HUES64 (cell line): ENCODE results near the gene ARHGAP22.

Experiments used
- H3K27ac ChIP-seq: 2 replicates; pipeline ENCODE4 v1.7.0; 2013; ENCODE audit warnings: low read depth, low read length, inconsistent platforms
- H3K27me3 ChIP-seq: 2 replicates; pipeline ENCODE4 v1.6.1; 2013; ENCODE audit warnings: mild to moderate bottlenecking, low read length; ENCODE audit not compliant: insufficient read depth
- H3K36me3 ChIP-seq: 2 replicates; pipeline ENCODE4 v1.6.1; 2013; ENCODE audit warnings: mild to moderate bottlenecking, low read length; ENCODE audit not compliant: insufficient read depth
- H3K4me1 ChIP-seq: 2 replicates; pipeline ENCODE4 v1.6.1; 2013; ENCODE audit warnings: mild to moderate bottlenecking, low read length, moderate library complexity; ENCODE audit not compliant: insufficient read depth
- H3K4me3 ChIP-seq: 2 replicates; pipeline ENCODE4 v1.5.1; 2013; ENCODE audit warnings: mild to moderate bottlenecking, low read length, moderate library complexity
- H3K9ac ChIP-seq: 2 replicates; pipeline ENCODE4 v1.6.1; 2013; ENCODE audit warnings: mild to moderate bottlenecking, low read depth, low read length
- H3K9me3 ChIP-seq: 2 replicates; pipeline ENCODE4 v1.6.1; 2013; ENCODE audit warnings: low read depth, low read length; ENCODE audit not compliant: insufficient read depth
- WGBS: fragments of 150-250, 120-280 bp; methylation state at CpG from one replicate; pipeline ENCODE4 v1.1.7; 2013; ENCODE audit warnings: missing lambda C conversion rate; 5-methylcytosine and 5-hydroxymethylcytosine counted together

ARHGAP22 gene

DNA sequence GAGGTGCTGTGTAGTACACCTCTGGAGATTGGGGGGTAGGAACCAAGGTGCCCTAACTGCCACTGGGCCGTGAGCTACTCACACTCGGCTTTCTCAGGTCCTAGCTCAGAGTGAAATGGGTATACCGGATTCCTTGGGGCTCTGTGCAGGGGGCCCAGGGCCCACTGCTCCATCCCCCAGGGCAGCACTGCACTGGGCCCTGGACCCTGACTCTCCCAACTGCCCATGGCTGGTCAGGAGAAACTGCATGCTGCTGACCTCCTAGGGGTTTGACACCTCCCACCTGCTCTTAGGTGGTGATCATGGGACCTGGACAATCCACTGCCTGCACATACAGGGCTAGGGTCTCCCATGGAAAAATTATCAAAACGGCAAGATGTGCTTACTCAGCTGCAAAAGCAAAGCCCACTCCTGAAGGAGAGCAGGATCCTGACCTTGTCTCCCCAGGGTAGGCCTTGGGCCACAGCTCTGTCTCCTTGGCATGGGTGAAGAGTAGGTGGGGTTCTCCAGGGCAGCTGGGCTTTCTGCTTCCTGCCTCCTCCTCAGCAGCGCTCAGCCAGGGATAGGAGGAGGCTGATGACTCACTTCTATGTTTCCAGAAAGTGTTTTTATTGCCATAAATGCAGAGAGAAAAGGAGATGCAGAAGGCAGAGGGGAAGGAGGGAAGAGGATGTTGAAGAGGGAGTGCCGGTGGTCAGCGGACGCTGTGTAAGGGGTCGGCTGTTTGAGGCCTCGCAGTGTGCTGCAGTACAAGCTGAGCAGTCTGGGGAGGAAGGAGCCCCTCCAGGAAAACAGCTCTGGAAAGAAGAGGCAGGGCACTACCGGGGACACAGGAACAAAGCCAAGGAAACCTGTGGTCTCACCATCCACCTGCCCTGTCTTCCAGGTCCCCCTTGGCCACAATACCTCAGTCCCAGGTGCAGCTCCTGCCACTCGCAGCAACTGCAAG is 107.8 kb downstream of the ARHGAP22 start:
- no peaks in the 10 kb centered on the region for H3K36me3 ChIP-seq
- H3K4me3 ChIP-seq, result no peak overlapping the region
- no peak overlapping the region for H3K9ac ChIP-seq
- no peak overlapping the region for H3K27ac ChIP-seq
- WGBS, result 89% methylated on average over 12 of the region's 12 CpGs
- H3K4me1 ChIP-seq, result peaks cover 4% of the 10 kb centered on the region; the same call in 1 of the 2 replicates
- no peaks in the 10 kb centered on the region for H3K9me3 ChIP-seq
- no peaks in the 10 kb centered on the region for H3K27me3 ChIP-seq

DNA sequence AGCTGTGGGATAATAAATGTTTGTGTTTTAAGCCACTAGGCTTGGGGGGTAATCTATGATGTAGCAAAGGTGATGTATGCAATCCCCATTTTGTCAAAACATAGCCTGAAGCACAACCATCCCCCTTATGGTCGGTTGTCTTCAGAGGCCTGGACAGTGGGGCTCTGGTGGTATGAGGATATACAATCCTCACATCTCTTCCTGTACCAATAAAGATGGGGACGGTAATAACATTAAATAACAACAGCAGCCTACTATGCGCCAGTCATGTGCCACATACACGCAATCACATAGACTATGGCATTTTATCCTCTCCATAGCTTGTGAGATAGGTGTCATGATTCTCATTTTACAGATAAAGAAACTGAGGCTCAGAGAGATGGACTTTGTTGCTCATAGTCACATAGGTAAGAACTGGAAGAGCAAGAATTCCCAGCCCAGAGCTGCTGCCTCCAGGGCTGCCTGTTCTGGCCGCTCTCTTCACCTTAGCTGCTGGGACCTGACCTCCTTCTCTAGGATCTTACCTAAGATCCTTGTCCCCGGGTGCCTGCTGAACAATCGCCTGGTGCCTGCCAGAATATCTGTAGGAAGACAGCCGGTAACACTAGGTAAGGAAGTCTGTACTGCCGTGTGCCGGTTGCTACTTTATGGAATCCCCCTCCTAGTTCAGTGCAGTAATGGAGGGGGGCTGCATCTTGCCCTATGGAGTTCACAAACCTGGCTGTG is 108.6 kb downstream of the ARHGAP22 start:
- Histone ChIP-seq H3K27ac (no peak overlapping the region), H3K36me3 (no peaks in the 10 kb centered on the region), H3K9ac (no peak overlapping the region), H3K9me3 (no peaks in the 10 kb centered on the region), H3K27me3 (no peaks in the 10 kb centered on the region), H3K4me3 (no peak overlapping the region), H3K4me1 (no peaks in the 10 kb centered on the region)
- 89% methylated on average over 9 of the region's 10 CpGs for WGBS

DNA sequence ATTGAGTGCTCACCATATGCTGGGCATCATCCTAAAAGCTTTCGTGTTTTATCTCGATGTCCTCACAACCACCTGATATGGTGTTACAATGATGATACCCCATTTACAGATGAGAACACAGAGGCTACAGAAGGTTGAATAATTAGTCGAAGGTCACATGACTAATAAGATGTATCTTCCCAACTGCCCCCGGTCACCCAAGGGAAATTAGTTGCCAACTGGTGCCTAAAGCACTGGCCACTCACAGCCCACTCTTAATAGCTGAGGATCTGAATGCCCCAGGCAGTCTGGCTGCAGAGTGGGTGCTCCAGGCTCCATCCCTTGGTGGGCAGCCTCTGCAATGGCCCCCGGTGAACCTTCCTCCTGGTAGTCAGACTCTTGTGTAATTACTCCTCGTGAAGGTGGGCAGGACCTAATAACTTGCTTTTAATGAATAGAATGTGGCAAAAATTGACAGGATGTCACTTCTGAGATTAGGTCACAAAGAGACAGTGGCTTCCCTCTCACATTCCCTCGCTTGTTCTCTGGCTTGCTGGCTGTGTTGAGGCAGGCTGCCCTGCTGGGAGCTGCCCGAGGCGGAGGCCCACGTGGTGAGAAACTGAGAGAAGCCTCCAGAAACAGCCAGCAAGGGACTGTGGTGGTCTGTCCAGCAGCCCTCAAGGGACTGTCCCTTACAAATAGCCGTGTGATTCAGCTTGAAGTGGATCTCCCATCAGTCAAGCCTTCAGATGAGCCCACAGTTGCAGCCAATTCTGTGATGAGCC is 109.4 kb downstream of the ARHGAP22 start:
- Histone ChIP-seq H3K4me1 (no peaks in the 10 kb centered on the region), H3K9me3 (no peaks in the 10 kb centered on the region), H3K36me3 (no peaks in the 10 kb centered on the region), H3K27ac (no peak overlapping the region), H3K9ac (no peak overlapping the region), H3K27me3 (no peaks in the 10 kb centered on the region), H3K4me3 (no peak overlapping the region)
- 90% methylated on average over 11 of the region's 11 CpGs for WGBS

DNA sequence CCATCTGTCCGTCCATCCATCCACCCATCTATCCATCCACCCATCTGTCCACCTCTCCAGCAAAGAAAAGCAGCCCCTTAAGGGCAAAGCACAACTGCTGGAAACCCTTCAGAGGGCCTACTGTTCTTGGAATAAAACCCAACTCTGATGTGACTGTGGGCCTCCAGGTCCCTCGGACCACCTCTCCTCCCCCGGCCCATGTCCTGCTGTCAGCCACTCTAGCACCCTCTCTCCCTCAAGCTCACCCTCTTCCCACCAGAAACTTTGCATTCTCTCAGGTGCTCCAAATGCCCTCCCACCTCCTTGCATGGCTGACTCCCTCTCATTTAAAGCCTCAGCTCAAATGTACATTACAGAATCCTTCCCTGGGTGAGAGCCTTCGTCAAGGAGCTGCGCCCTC is 110.3 kb downstream of the ARHGAP22 start:
- Histone ChIP-seq H3K36me3 (no peaks in the 10 kb centered on the region), H3K4me1 (no peaks in the 10 kb centered on the region), H3K27me3 (no peaks in the 10 kb centered on the region), H3K9ac (no peak overlapping the region), H3K4me3 (no peak overlapping the region), H3K9me3 (no peaks in the 10 kb centered on the region), H3K27ac (no peak overlapping the region)
- 70% methylated on average over 5 of the region's 5 CpGs for WGBS

DNA sequence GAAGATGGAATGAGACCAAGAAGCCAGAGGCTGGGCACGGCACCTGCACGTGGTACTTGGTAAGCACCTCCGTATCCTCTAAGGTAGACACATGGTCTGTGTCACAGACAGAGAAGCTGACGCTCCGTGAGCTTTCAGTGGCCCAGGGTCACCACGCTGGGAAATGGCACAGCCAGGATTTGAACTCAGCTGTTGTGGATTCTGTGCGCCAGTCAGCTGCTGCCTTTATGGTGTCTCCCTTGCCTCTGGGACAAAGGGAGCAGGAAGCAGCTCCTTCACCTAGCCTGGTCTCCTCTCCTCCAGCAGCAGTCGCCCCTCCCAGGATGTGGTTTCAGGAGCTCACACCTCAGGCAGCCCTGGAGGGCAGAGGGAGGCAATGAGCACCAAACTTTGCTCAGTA is 110.8 kb downstream of the ARHGAP22 start:
- no peaks in the 10 kb centered on the region for H3K36me3 ChIP-seq
- H3K4me1 ChIP-seq, result no peaks in the 10 kb centered on the region
- H3K9me3 ChIP-seq, result no peaks in the 10 kb centered on the region
- H3K9ac ChIP-seq, result no peak overlapping the region
- no peak overlapping the region for H3K4me3 ChIP-seq
- 87% methylated on average over 8 of the region's 8 CpGs for WGBS
- no peak overlapping the region for H3K27ac ChIP-seq
- no peaks in the 10 kb centered on the region for H3K27me3 ChIP-seq

DNA sequence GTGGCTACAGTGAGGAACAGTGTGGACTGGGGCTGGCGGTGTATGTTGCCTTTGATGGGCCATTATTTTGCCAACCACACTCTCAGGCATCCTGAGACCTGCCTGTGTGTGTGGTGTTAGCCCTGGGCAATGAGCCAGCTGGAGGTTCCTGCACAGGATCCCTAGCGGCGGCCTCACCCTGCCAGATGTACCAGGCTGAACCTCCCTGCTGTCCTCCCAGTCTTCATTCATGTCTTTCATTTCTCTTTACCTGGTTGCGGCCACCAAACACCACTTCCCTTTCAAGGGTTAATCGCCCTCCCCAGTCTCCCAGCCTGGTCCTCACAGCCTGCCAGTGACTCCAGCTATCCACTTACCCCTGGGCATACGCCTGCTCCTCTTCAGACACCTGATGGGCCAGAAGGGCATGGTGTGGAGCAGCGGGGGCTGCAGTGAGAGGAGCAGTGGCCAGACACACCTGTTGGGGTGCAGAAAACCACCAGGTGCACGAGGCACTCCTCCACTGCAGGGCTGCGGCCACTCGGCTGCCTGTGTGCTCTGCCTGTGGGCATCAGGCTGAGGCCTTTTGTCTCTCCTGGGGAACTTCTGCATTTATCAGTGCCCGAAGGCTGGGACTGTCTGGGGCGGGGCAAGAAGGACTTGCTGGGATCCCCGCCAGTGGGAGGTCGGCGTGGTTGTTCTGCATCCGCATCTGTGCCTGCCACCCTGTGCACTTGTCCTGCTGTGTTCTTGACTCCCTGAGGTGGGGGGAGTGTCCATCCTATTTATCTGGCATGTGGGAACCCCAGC is 111.6 kb downstream of the ARHGAP22 start:
- Histone ChIP-seq H3K9ac (no peak overlapping the region), H3K27ac (no peak overlapping the region), H3K4me1 (no peaks in the 10 kb centered on the region), H3K4me3 (no peak overlapping the region), H3K9me3 (no peaks in the 10 kb centered on the region), H3K27me3 (no peaks in the 10 kb centered on the region), H3K36me3 (no peaks in the 10 kb centered on the region)
- WGBS, result 93% methylated on average over 16 of the region's 16 CpGs

DNA sequence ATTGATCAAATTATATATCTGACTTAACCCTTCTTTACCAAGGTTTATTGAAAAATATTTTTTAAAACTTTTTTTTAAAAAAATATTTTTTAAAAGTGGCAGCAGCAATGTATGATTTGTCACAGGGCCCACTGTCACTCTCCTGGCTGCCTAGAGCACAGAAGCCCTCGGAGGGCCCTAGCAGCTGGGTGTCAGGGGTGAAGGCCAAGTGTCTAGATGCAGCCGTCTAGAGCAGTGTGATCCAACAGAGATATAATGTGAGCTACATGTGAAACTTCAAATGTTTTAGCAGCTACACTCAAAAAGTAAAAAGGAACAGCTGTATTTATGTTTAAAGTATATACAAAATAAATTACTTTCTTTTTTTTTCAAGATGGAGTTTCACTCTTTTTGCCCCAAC is 112.7 kb downstream of the ARHGAP22 start:
- no peaks in the 10 kb centered on the region for H3K9me3 ChIP-seq
- WGBS, result 98% methylated on average over 2 of the region's 2 CpGs

DNA sequence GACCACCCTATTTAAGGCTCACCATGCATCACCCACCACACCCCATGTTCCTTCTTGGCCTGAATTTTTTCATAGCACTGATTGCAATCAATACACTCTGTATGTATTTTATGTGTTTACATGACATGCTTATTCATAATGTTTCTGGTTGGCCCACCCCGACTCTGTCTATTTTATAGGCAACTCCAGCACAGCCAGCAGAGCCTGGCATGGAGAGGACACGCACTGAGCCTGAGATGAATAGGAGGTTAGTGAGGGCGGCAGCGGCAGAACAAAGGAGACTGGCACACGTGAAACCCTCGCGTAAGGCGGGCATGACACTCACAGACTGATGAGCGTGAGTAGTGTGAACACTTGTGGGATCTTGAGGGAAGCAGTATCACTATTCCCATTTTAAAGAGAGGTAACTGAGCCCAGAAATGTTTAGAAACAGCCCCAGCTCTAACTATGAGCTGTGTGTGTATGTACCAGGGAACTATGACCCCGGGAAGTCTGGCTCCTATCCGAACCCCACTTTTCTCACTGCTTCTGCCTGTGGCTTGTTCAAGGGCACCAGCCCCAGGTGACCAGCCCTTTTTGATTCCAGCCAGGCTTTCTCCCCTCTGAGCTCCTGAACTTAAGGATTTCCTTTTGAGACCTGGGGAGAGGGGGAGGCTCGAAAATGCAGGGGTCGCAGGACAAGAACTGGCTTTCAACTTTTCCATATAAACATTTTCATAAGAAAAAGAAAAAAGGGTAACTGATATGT is 113.3 kb downstream of the ARHGAP22 start:
- H3K4me1 ChIP-seq, result no peaks in the 10 kb centered on the region
- H3K9me3 ChIP-seq, result no peaks in the 10 kb centered on the region
- H3K36me3 ChIP-seq, result no peaks in the 10 kb centered on the region
- no peak overlapping the region for H3K4me3 ChIP-seq
- no peak overlapping the region for H3K9ac ChIP-seq
- H3K27me3 ChIP-seq, result no peaks in the 10 kb centered on the region
- no peak overlapping the region for H3K27ac ChIP-seq
- 94% methylated on average over 11 of the region's 13 CpGs for WGBS

More for the DNA sequence above, 112.7 kb downstream of the ARHGAP22 start:
- Histone ChIP-seq H3K27me3 (no peaks in the 10 kb centered on the region), H3K36me3 (no peaks in the 10 kb centered on the region), H3K27ac (no peak overlapping the region), H3K9ac (no peak overlapping the region), H3K4me3 (no peak overlapping the region), H3K4me1 (no peaks in the 10 kb centered on the region)

DNA sequence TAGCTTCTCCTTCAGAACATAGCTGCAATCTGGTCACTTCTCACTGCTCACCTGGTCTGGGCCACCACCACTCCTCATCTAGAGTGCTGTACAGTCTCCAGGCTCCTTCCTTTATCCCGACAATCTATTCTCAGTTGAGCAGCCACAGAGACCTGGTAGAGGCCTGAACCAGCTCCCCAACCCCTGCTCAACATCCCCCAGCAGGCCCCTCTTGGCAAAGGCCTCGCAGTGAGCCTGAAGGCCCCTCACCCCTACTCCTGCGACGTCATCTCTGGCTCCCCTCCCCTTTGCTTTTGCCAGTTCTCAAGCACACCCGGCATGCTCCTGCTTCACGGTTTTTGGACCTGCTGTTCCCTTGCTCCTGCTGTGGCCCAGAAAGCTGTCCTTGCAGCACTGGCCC is 113.9 kb downstream of the ARHGAP22 start:
- H3K36me3 ChIP-seq, result no peaks in the 10 kb centered on the region
- no peaks in the 10 kb centered on the region for H3K9me3 ChIP-seq
- H3K9ac ChIP-seq, result no peak overlapping the region
- no peak overlapping the region for H3K4me3 ChIP-seq
- H3K4me1 ChIP-seq, result no peaks in the 10 kb centered on the region
- WGBS, result 84% methylated on average over 6 of the region's 6 CpGs
- H3K27me3 ChIP-seq, result no peaks in the 10 kb centered on the region
- H3K27ac ChIP-seq, result no peak overlapping the region

DNA sequence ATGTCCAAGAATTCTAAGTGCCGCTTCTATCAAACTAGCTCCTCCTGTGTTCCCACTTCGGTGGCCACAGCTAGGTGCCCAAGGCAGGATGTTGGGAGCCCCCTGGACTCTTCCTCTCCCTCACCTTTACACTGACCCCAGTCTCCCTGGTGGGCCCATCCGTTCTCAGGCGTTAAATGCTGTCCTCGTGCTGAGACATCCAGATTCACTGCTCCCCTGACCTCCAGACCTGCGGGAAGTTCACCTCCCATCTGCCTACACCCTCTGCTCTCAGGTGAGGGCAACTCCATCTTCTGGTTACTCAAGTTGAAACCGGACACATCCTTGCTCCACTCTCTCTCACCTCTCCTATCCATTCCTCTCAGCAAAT is 114.3 kb downstream of the ARHGAP22 start:
- 94% methylated on average over 7 of the region's 7 CpGs for WGBS
- Histone ChIP-seq H3K9me3 (no peaks in the 10 kb centered on the region), H3K36me3 (no peaks in the 10 kb centered on the region), H3K4me3 (no peak overlapping the region), H3K9ac (no peak overlapping the region), H3K27ac (no peak overlapping the region), H3K4me1 (no peaks in the 10 kb centered on the region), H3K27me3 (no peaks in the 10 kb centered on the region)
